Stimulated activated CD4-positive, alpha-beta T cell treated with anti-CD3 and anti-CD28 coated beads, TNF-alpha, amount 100 ng/mL, for 24 hours (primary cell): ENCODE measurements around the gene TTC27.

Experiments
- DNase-seq, 3 experiments: peaks; one replicate each; pipeline ENCODE4 v3.0.0-alpha.2; 2020; ENCODE audit warnings: low read depth in 3 of 3

Gene TTC27

GRCh38 chr2:32755666-32756065, 127.8 kb downstream of the TTC27 start:
- no peak for DNase-seq

GRCh38 chr2:32756074-32756727, 128.4 kb downstream of the TTC27 start:
- no peak for DNase-seq

- no peak for DNase-seq
These were observed 130.4 kb downstream of the TTC27 start for GRCh38 chr2:32758232-32758631.

DNA sequence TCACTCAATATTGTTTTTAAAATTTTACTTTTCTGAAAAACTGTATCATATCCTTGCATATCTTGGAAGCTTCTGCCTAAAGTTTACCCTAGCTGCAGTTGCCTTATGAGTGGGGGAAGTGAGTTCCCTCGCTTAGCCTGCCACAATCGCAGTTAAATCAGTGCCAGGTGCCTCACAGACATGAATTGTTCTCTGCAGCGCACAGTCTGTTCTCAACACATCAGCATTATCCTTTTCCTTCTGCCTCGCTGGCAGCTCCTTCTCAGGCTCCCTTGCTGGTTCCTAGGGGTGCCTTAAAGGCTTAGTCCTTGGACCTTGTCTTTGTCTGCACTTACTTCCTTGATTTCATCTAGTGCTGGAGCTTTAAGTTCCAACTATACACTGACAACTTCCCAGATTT, 132.8 kb downstream of the TTC27 start:
- no peak for DNase-seq

GRCh38 chr2:32768387-32769174, 140.7 kb downstream of the TTC27 start:
- DNase-seq, result no peak

GRCh38 chr2:32770360-32770759, 142.5 kb downstream of the TTC27 start:
- no peak for DNase-seq

- no peak for DNase-seq
These were observed 145.0 kb downstream of the TTC27 start for GRCh38 chr2:32772638-32773447.

- DNase-seq, result no peak
These were observed 145.6 kb downstream of the TTC27 start for GRCh38 chr2:32773448-32773808.

DNA sequence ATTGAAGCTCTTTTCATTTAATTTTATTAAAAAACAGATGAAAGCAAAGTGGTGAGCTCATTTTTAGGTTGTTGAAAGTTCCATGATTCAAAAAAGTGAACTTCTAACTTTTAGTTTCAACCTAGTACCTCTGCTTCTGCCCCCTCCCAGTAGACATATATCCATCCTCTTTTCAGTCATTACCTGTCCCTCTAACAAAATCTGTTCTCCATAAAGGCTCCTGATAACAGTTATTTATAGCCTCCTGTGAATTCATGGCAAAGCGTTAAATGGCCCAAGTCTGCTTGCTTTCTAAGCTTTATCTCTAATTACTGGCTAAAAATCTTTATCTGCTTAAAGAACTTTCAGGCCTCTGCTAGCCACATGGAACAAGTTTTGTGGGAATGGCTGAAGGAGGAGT, 148.1 kb downstream of the TTC27 start:
- no peak for DNase-seq

GRCh38 chr2:32777714-32778113, 149.9 kb downstream of the TTC27 start:
- DNase-seq, result no peak

- no peak for DNase-seq
These were observed 153.1 kb downstream of the TTC27 start for GRCh38 chr2:32780961-32781360.

- DNase-seq, result no peak
These were observed 155.6 kb downstream of the TTC27 start for GRCh38 chr2:32783469-32783868.

DNA sequence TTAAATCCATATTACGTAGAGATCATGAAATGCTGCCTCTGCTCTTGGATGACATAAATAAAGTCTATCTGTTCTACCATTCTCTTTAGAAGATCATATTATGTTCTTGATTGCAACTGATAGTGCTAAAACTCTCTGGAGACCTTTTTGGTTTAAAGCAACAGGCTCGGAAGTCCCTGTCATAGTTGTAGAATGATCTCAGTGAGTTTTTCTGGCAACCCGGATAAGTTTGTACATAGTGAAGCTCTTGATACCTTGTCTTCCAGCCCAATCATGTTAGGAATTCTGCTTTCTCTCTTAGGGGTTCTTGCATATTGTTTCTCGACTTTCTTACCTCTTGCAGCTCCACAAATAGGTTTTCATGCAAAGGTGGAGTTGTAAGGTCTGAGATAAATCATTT, 156.1 kb downstream of the TTC27 start:
- DNase-seq, result no peak

DNA sequence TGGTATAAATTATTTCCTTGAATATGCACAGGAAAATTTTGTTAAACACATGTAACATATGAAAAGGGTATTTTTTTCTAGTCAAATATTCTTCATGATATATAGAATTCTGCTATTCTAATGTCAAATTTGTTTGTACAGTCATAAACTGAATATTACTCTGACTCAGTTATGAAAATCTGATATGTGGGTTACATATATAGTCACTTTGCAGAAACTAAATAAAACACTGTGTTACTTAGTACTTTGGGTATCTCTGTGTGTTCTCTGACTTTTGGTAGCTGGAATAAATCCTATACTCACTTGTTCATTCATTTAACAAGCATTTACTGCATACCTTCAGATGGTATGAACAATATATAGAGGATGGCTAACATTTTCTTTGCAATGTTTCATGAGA, 159.4 kb downstream of the TTC27 start:
- no peak for DNase-seq

GRCh38 chr2:32788114-32788513, 160.3 kb downstream of the TTC27 start:
- no peak for DNase-seq

DNA sequence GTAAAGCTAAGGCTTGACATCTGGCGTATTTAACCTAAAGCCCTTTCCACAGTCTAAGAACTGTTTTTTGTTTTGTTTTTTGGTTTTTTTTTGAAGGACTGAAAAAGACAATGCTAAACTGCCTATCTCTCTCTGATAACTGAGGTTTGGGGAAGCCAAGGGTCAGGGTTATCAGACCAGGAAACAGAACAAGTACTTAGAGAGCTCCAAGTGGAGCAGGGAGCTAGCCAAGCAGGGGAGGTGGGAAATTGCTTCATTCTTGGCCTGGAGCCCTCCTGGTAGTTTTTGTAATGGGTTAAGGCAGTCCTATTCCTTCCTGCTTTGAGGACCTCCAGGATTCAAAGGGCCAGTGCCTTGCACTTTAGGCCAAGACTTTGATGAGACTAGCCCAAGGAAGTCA, 164.6 kb downstream of the TTC27 start:
- DNase-seq, result no peak

DNA sequence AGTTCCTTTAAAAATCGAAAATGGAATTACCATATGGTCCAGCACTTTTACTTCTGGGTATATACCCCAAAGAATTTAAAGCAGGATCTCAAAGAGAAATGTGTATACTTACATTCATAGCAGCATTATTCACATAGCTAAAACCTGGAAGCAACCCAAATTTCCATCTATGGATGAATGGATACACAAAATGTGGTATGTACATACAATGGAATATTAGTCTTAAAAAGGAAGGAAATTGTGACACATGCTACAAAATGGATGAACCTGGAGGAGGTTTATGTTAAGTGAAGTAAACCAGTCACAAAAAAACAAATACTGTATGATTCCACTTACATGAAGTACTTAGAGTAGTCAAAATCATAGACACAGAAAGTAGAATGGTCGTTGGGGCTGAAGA, 171.0 kb downstream of the TTC27 start:
- no peak for DNase-seq

GRCh38 chr2:32801741-32802140, 173.9 kb downstream of the TTC27 start:
- DNase-seq, result no peak

- no peak for DNase-seq
These were observed 175.0 kb downstream of the TTC27 start for GRCh38 chr2:32802877-32803276.

DNA sequence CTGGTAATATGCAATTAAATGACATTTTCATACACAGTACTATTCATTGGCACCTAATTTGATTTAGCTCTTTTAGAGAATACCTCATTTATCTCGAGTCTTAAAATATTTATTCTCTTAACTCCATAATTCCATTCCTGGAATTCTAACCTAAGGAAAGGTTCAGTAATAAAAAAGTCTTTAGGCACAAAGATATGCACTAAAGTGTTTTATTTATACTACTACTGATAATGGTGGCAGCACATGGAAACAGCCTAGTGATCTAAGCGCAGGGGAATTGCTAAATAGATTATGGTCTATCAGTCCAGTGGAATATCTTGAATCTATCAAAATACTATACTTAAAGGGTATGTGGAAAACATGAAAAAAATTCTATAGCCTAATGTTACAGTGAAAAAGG, 176.4 kb downstream of the TTC27 start:
- no peak for DNase-seq

- no peak for DNase-seq
These were observed 177.6 kb downstream of the TTC27 start for GRCh38 chr2:32805104-32806095.

- no peak for DNase-seq
These were observed 179.0 kb downstream of the TTC27 start for GRCh38 chr2:32806857-32807256.
